ENCODE data around the gene UQCR11. TPM values are rescaled to one million over a fixed set of nuclear protein-coding genes. Genes with fewer than 3 reads are reported as not detected.

UQCR11 gene
- total RNA-seq, 1 donor from 2014 or later, result 184 TPM

DNA sequence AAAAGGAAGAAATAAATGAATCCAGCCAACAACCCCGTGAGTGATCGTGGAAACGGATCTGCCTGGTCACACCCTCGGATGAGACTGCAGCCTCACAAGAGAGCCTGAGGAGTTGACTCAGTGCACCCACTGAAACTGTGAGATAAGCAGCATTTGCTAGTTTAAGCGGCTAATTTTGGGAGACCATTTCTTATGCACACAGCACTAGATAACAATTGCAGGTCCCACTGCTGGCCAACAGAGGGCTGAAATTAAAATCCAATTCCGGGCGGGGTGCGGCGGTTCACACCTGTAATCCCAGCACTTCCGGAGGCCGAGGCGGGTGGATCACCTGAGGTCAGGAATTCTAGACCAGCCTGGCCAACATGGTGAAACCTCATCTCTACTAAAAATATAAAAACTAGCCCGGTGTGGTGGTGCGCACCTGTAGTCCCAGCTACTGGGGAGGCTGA lies 3.6 kb downstream of the UQCR11 start:
- Mint-ChIP-seq H3K27me3 (ENCODE audit: low read depth) (no peaks in the 10 kb centered on the region), H3K27ac (ENCODE audit: unreplicated experiment) (peak overlapping the region; percentile 17), H3K36me3 (ENCODE audit: low read depth) (peaks cover 9% of the 10 kb centered on the region), H3K9me3 (ENCODE audit: low read depth) (no peaks in the 10 kb centered on the region), H3K4me1 (ENCODE audit: low read depth) (peaks cover 26% of the 10 kb centered on the region), H3K4me3 (ENCODE audit: unreplicated experiment) (no peak overlapping the region)
- TF ChIP-seq CTCF (IDR thresholded peaks at IDR 0.05), result peak; percentile 40
- DNase-seq (ENCODE audit: low spot score), result no peak

- peaks cover 9% of the 10 kb centered on the region for H3K36me3 Mint-ChIP-seq (ENCODE audit: low read depth)
- no peak for TF ChIP-seq CTCF (IDR thresholded peaks at IDR 0.05)
- no peaks in the 10 kb centered on the region for H3K27me3 Mint-ChIP-seq (ENCODE audit: low read depth)
- H3K4me1 Mint-ChIP-seq (ENCODE audit: low read depth), result peaks cover 14% of the 10 kb centered on the region
- H3K4me3 Mint-ChIP-seq (ENCODE audit: unreplicated experiment), result no peak overlapping the region
- H3K27ac Mint-ChIP-seq (ENCODE audit: unreplicated experiment), result no peak overlapping the region
- H3K9me3 Mint-ChIP-seq (ENCODE audit: low read depth), result no peaks in the 10 kb centered on the region
- no peak for DNase-seq (ENCODE audit: low spot score)
Observed at GRCh38 chr19:1599460-1599846, 5.8 kb downstream of the UQCR11 start.

DNA sequence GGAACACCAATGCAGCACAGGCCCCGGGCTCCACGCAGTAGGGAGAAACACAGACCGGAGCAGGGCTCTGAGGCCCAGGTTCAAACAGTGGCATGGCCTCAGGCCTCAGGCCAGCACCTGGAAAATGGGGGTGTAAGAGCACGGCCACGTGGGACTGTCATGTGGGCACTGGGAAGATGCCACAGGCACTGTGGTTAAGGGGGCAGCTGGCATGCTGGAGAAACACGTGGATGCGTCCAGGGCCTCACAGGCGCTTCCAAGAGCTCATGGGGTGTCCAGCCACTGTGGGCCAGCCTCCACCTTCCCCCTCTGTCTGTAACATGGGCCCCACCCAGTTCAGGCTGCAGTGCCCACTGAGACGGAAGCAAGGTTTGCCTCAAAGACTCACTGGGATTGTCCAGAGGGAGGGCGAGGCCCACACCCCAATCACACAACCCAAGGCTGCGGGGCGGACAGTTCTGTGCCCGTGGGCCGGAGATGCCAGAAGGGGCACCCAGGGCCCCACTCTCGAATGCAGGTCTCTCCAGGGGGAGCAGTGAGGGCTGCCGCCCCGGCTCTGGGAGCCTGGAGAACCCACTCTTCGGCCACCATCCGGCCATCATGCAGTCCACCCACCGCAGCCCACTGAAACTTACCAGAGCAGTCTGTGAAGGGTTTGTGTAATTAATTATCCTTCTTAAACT lies 6.3 kb downstream of the UQCR11 start:
- no peak for DNase-seq (ENCODE audit: low spot score)
- Mint-ChIP-seq H3K9me3 (ENCODE audit: low read depth) (no peaks in the 10 kb centered on the region), H3K4me1 (ENCODE audit: low read depth) (peaks cover 9% of the 10 kb centered on the region), H3K36me3 (ENCODE audit: low read depth) (peaks cover 9% of the 10 kb centered on the region), H3K27ac (ENCODE audit: unreplicated experiment) (no peak overlapping the region), H3K4me3 (ENCODE audit: unreplicated experiment) (no peak overlapping the region), H3K27me3 (ENCODE audit: low read depth) (no peaks in the 10 kb centered on the region)
- TF ChIP-seq CTCF (IDR thresholded peaks at IDR 0.05), result no peak

GRCh38 chr19:1593501-1593772 lies 11.8 kb downstream of the UQCR11 start:
- Mint-ChIP-seq H3K4me1 (ENCODE audit: low read depth) (peaks cover 22% of the 10 kb centered on the region), H3K36me3 (ENCODE audit: low read depth) (peaks cover 7% of the 10 kb centered on the region), H3K27ac (ENCODE audit: unreplicated experiment) (no peak overlapping the region), H3K9me3 (ENCODE audit: low read depth) (no peaks in the 10 kb centered on the region), H3K27me3 (ENCODE audit: low read depth) (no peaks in the 10 kb centered on the region), H3K4me3 (ENCODE audit: unreplicated experiment) (peak overlapping the region; percentile 89)
- no peak for TF ChIP-seq CTCF (IDR thresholded peaks at IDR 0.05)
- no peak for DNase-seq (ENCODE audit: low spot score)

GRCh38 chr19:1592755-1593500 lies 12.3 kb downstream of the UQCR11 start, which contains the start of gene MBD3:
MBD3 (minus strand) TSS chr19:1592865; CDS start chr19:1592631, 234 bp downstream.
- no peak for TF ChIP-seq CTCF (IDR thresholded peaks at IDR 0.05)
- Mint-ChIP-seq H3K27me3 (ENCODE audit: low read depth) (no peaks in the 10 kb centered on the region), H3K4me3 (ENCODE audit: unreplicated experiment) (peak within 1 kb of the TSS; percentile 89), H3K4me1 (ENCODE audit: low read depth) (peaks cover 25% of the 10 kb centered on the region), H3K9me3 (ENCODE audit: low read depth) (no peaks in the 10 kb centered on the region), H3K36me3 (ENCODE audit: low read depth) (peaks cover 6% of the 10 kb centered on the region), H3K27ac (ENCODE audit: unreplicated experiment) (peak within 1 kb of the TSS; percentile 95)
- no peak for DNase-seq (ENCODE audit: low spot score)
